Measurements from ENCODE around the gene PLEKHN1.

GRCh38 chr1:941015-941587 lies 25.2 kb upstream of the PLEKHN1 start:
- TF ChIP-seq CTCF (IDR thresholded peaks at IDR 0.05) (no peak), POLR2A (IDR thresholded peaks at IDR 0.05) (no peak), EP300 (IDR thresholded peaks at IDR 0.05; ENCODE audit: low read depth) (no peak), POLR2AphosphoS5 (IDR thresholded peaks at IDR 0.05) (no peak)

Measured in transverse colon (tissue), 4 donors.